Measurements from ENCODE around the gene ATG9B. TPM values are rescaled to one million over a fixed set of nuclear protein-coding genes. Genes with fewer than 3 reads are reported as not detected.
A peak's percentile ranks its signal among the peaks of the same experiment; 100 is the strongest.
"Not testable (repeated sequence)": the region's sequence is repeated elsewhere in the genome, so short reads cannot be mapped to it uniquely, and the experiment has no call there.

ATG9B gene
- total and polyA plus RNA-seq, 10 donors = 0.66 to 3.8 (median 2.4) TPM

DNA sequence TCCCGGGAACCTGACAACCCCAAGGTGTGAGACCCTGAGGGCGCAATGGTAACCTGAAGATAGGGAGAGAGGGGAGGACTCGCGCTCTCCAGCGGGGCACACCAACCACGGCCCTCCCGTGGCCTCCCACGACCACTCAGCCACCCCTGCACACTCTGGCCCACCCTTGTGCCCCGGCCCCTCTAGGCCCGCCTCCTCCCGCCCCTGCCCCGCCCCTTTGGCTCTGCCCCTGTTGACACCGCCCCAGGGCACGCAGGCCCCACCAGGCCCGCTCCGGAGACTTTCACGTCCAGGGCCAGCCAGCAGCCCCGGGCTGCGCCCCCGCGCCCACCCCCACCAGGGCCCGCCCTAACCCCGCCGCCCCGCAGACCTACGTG, 10.9 kb downstream of the ATG9B start:
- Histone ChIP-seq H3K9me3 (no peaks in the 10 kb centered on the region), H3K27ac (peak overlapping the region in 6 of 8 donors; percentile 46 to 85 (median 78)), H3K27me3 (replicated peaks in 1 of 7) (peaks cover 0 to 48% (median 4%) of the 10 kb centered on the region in 7 donors), H3K36me3 (peaks cover 0 to 55% (median 0%) of the 10 kb centered on the region in 6 donors), H3K4me1 (peaks cover 56 to 100% (median 82%) of the 10 kb centered on the region in 6 donors), H3K4me3 (peak overlapping the region in 7 of 8 donors; percentile 32 to 68 (median 39))
- TF ChIP-seq, protein P1, sequence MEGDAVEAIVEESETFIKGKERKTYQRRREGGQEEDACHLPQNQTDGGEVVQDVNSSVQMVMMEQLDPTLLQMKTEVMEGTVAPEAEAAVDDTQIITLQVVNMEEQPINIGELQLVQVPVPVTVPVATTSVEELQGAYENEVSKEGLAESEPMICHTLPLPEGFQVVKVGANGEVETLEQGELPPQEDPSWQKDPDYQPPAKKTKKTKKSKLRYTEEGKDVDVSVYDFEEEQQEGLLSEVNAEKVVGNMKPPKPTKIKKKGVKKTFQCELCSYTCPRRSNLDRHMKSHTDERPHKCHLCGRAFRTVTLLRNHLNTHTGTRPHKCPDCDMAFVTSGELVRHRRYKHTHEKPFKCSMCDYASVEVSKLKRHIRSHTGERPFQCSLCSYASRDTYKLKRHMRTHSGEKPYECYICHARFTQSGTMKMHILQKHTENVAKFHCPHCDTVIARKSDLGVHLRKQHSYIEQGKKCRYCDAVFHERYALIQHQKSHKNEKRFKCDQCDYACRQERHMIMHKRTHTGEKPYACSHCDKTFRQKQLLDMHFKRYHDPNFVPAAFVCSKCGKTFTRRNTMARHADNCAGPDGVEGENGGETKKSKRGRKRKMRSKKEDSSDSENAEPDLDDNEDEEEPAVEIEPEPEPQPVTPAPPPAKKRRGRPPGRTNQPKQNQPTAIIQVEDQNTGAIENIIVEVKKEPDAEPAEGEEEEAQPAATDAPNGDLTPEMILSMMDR (IDR thresholded peaks at IDR 0.05 in 8 of 11, conservative IDR thresholded peaks at IDR 0.05 in 3 of 11) = no peak
- TF ChIP-seq POLR2AphosphoS5 (IDR thresholded peaks at IDR 0.05) = no peak
- no peak for TF ChIP-seq POLR2A (IDR thresholded peaks at IDR 0.05)
- no peak for DNase-seq
- WGBS, 5 donors = 17 to 35% (median 27%) methylated on average over 11 to 26 of the region's 26 CpGs
- intact Hi-C loops (cut with DNase I; ENCODE audit: low total_unique reads) = no loop called here

DNA sequence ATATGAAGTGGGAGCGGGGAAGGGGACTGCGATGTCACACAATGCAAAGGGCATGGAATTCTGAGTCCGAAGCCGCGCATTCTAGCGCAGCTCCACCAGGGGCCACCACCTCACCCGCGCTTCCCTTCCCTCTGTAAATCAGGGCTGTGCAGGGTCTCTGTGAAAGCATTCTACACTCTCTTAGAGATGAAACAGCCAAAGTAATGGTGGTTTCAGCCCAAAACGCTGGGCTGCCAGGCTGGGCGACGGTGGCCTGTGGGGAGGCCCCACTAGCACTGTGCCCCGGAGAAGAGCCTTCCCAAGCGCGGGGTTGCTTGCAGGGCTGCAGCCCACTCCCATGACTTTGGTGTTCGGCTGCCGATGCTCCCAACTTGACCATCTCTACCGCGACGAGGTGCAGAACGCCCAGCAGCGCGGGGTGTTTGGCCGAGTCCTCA, 11.4 kb downstream of the ATG9B start:
- Histone ChIP-seq H3K27ac (peak overlapping the region in 7 of 8 donors; percentile 0 to 85 (median 77)), H3K27me3 (replicated peaks in 1 of 7) (peaks cover 0 to 46% (median under 1%) of the 10 kb centered on the region in 7 donors), H3K4me3 (peak overlapping the region in 4 of 8 donors; percentile 37 to 68 (median 41)), H3K9me3 (no peaks in the 10 kb centered on the region), H3K36me3 (peaks cover 0 to 55% (median 0%) of the 10 kb centered on the region in 6 donors), H3K4me1 (peaks cover 56 to 100% (median 82%) of the 10 kb centered on the region in 6 donors)
- intact Hi-C loops (cut with DNase I; ENCODE audit: low total_unique reads) = no loop called here
- no peak for DNase-seq
- WGBS, 5 donors = 38 to 59% (median 43%) methylated on average over 19 to 23 of the region's 23 CpGs
- TF ChIP-seq POLR2A (IDR thresholded peaks at IDR 0.05) = no peak
- TF ChIP-seq, protein P1 (IDR thresholded peaks at IDR 0.05 in 8 of 11, conservative IDR thresholded peaks at IDR 0.05 in 3 of 11) = peak in 5 of 11 experiments; percentile 23 to 37 (median 25)
- peak in 2 of 3 donors; percentile 1 to 6 for TF ChIP-seq POLR2AphosphoS5 (IDR thresholded peaks at IDR 0.05)

DNA sequence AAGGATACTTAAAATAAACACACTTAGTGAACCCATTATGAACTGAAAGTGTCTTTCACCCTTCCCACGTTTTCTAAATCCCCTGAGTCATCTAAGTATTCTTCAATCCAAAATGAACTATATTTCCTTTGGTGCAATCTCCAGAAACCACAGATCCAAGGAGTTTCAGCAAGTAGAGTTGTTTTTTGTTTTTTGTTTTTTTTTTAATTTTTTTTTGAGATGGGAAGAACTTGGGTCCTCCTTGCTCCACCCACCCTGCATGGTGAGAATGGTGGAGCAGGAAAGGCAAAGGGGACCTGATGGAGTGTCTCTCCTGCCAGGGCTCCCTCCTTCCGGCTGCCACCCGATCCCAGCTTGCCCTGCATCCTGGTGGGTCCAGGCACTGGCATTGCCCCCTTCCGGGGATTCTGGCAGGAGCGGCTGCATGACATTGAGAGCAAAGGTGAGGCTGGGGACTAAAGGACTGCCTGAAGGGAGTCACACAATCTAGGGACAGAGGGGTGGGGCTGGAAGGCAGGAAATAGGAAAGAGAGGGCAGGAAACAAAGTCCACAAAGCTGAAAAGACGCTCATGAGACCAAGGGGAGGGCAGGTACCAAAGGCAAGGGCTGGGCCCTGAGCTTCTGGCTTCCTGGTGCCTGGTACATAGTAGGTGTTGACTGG, 12.1 kb downstream of the ATG9B start:
- no peak overlapping the region for H3K4me3 ChIP-seq
- peak; percentile 13 to 52 (median 43) for TF ChIP-seq POLR2AphosphoS5 (IDR thresholded peaks at IDR 0.05)
- TF ChIP-seq, protein P1 (IDR thresholded peaks at IDR 0.05 in 8 of 11, conservative IDR thresholded peaks at IDR 0.05 in 3 of 11) = no peak
- TF ChIP-seq POLR2A (IDR thresholded peaks at IDR 0.05) = no peak
- peaks cover 0 to 41% (median 0%) of the 10 kb centered on the region in 7 donors for H3K27me3 ChIP-seq (replicated peaks in 1 of 7)
- intact Hi-C loops (cut with DNase I; ENCODE audit: low total_unique reads) = no loop called here
- DNase-seq = no peak
- 42 to 74% (median 62%) methylated on average over 6 of the region's 6 CpGs for WGBS, 5 donors
- H3K9me3 ChIP-seq = no peaks in the 10 kb centered on the region
- peaks cover 0 to 55% (median 0%) of the 10 kb centered on the region in 6 donors for H3K36me3 ChIP-seq
- H3K27ac ChIP-seq = peak overlapping the region in 7 of 8 donors; percentile 0 to 85 (median 77)
- H3K4me1 ChIP-seq = peaks cover 60 to 100% (median 83%) of the 10 kb centered on the region in 6 donors

DNA sequence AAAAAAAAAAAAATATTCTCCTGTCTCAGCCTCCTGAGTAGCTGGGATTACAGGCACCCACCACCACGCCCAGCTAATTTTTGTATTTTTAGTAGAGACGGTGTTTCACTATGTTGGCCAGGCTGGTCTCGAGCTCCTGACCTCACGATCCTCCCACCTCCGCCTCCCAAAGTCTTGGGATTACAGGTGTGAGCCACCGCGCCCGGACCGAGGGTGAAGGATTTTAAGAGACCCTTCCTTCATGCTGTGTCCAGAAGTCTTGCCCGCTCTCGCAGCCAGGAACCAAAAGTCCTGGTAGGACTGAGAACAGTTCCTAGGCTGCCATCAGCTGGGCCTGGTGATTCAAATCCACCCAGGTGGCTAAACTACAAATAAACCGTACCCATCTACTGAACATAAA, 12.7 kb downstream of the ATG9B start:
- DNase-seq; H3K4me3 ChIP-seq; H3K9me3 ChIP-seq; intact Hi-C loops (cut with DNase I; ENCODE audit: low total_unique reads): not testable (repeated sequence)
- Histone ChIP-seq H3K4me1 (peaks cover 64 to 100% (median 85%) of the 10 kb centered on the region in 6 donors), H3K27me3 (replicated peaks in 1 of 7) (peaks cover 0 to 41% (median 0%) of the 10 kb centered on the region in 7 donors), H3K36me3 (peaks cover 0 to 55% (median 0%) of the 10 kb centered on the region in 6 donors), H3K27ac (peak overlapping the region in 6 of 8 donors; percentile 58 to 85 (median 78))
- WGBS, 5 donors = 77 to 88% (median 83%) methylated on average over 12 of the region's 12 CpGs
